ENCODE results near the gene ADAMTSL2. TPM values are rescaled to one million over a fixed set of nuclear protein-coding genes. Genes with fewer than 3 reads are reported as not detected.

Gene ADAMTSL2
- polyA plus RNA-seq, 1 experiment = not detected

DNA sequence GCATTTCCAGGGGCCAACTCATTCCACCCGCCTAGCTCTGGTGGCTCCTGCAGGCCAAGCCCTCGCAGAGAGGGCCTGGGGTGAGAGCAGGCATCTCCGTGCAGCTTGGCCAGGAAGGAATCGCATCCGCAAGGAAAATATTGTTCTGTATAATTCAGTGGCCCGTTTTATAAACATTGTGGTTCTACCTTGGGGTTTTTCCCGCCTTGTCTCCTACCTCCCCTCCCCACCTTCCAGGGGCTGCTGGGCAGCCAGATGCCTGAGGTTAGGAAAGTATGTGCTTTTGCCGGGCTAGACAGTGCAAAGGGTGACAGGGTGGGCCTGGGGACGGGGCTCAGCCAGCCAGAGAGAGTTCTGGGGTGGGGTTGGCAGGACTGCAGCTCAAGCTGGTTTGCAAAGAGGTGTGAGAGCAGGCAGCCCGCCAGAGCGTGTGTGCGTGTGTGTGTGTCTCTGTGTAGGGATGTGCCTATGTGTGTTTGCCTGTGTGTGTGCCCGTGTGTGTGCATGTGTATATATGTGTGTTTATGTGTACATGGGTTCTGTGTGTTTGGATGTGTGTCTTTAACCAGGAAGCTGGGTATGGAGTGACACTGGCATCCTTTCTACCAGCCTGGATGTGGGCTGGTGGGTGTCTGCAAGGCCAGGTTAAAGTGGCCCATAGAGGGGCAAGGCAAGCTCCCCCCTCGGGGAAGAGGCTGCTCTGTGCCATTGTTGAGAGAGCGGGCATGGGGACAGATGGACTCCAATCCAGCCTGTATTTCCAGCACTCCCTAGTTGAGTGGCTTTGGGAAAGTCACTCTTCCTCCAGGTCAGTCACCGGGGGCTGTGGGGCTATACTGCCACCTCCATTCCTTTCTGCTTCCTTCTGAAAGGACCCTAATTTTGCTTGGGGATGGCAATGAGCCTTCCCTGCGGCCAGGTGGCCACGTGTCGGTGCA, 45.0 kb upstream of the ADAMTSL2 start:
- POLR2A ChIA-PET = no interaction called here

GRCh38 chr9:133490201-133490681, 44.3 kb upstream of the ADAMTSL2 start:
- ChIA-PET CTCF (interaction anchor here (0.6 to 4.3 kb wide), 5 partner anchors 9 to 304 kb away, joined by 3 to 38 read pairs (median 3); partner anchors contain the start of gene SLC2A6), POLR2A (no interaction called here)
- TF ChIP-seq CTCF (IDR thresholded peaks at IDR 0.05; ENCODE audit: insufficient read depth, low read depth, low read length) = no peak
- H3K27me3 ChIP-seq (ENCODE audit: control insufficient read depth, insufficient read depth, low read length) = peaks cover 3% of the 10 kb centered on the region; the same call in 1 of the 2 replicates
- no peak overlapping the region for H3K4me3 ChIP-seq (ENCODE audit: low read depth, low read length)
- no peak for DNase-seq (ENCODE audit: low read depth)
- H3K36me3 ChIP-seq (ENCODE audit: control insufficient read depth, insufficient read depth, low read length) = no peaks in the 10 kb centered on the region

More for the DNA sequence above, 45.0 kb upstream of the ADAMTSL2 start:
- CTCF ChIA-PET = interaction anchor here (1.2 to 4.3 kb wide), 2 partner anchors 10 to 303 kb away, joined by 3 to 38 read pairs; no protein-coding TSS in a partner anchor
- H3K4me3 ChIP-seq (ENCODE audit: low read depth, low read length) = no peak overlapping the region
- DNase-seq (ENCODE audit: low read depth) = no peak
- H3K27me3 ChIP-seq (ENCODE audit: control insufficient read depth, insufficient read depth, low read length) = peaks cover 3% of the 10 kb centered on the region; the same call in 1 of the 2 replicates
- TF ChIP-seq CTCF (IDR thresholded peaks at IDR 0.05; ENCODE audit: insufficient read depth, low read depth, low read length) = no peak
- H3K36me3 ChIP-seq (ENCODE audit: control insufficient read depth, insufficient read depth, low read length) = no peaks in the 10 kb centered on the region

DNA sequence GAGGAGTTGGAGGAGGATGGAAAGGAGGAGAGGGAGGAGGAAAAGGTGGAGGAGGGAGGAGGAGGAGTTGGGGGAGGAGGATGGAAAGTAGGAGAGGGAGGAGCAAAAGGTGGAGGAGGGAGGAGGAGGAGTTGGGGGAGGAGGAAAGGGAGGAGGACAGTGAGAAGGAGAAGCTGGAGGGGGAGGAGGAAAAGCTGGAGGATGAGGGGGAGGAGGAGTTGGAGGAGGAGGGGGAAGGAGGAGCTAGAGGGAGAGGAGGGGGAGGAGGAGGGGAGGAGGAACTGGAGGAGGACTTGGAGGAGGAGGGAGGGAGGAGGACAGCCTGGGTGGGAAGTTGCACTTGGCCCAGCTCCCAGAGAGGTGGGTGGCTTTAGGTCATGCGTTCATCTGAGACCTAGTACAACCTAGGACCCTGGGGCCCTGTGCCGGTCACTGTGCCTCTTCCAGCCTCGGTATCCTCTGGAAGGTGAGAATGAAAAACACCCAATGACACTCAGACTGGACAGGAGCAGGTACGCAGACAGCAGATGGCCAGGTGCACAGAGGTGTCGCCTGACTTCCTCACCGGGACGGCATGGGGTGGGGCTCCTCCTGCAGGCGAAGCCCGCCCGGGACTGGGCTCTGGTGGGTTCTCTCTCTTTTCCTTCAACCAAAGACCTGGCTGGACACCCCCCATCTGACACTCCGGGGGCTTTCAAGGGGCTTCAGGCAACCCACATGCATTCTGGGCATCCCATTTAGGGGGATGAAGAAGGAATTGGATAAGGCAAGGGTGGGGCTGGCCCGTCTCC, 43.4 kb upstream of the ADAMTSL2 start:
- Histone ChIP-seq H3K4me3 (ENCODE audit: low read depth, low read length) (no peak overlapping the region), H3K36me3 (ENCODE audit: control insufficient read depth, insufficient read depth, low read length) (no peaks in the 10 kb centered on the region), H3K27me3 (ENCODE audit: control insufficient read depth, insufficient read depth, low read length) (peaks cover 3% of the 10 kb centered on the region; the same call in 1 of the 2 replicates)
- TF ChIP-seq CTCF (IDR thresholded peaks at IDR 0.05; ENCODE audit: insufficient read depth, low read depth, low read length) = no peak
- DNase-seq (ENCODE audit: low read depth) = no peak
- CTCF ChIA-PET = interaction anchor here (0.6 to 1.1 kb wide), 3 partner anchors 12 to 252 kb away, joined by 3 read pairs; partner anchors contain the start of gene SLC2A6
- POLR2A ChIA-PET = no interaction called here

DNA sequence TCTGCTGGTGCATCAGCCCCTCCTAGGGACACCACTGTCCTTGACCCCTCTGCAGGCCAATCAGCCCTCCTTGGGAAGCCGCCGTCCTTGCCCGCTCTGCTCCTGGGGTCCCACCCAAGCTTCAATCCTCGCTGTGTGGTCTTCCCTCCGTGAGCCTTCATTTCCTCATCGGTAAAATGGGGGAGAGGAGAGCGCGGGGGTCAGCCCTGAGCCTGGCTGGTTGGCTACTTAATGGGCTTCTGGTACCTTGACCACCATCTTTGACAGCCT, 42.9 kb upstream of the ADAMTSL2 start:
- DNase-seq (ENCODE audit: low read depth) = no peak
- ChIA-PET POLR2A (interaction anchor here (0.6 kb wide), 1 partner anchor 25 kb away, joined by 3 read pairs; no protein-coding TSS in a partner anchor), CTCF (no interaction called here)
- no peak for TF ChIP-seq CTCF (IDR thresholded peaks at IDR 0.05; ENCODE audit: insufficient read depth, low read depth, low read length)
- no peak overlapping the region for H3K4me3 ChIP-seq (ENCODE audit: low read depth, low read length)
- H3K36me3 ChIP-seq (ENCODE audit: control insufficient read depth, insufficient read depth, low read length) = no peaks in the 10 kb centered on the region
- peaks cover 3% of the 10 kb centered on the region; the same call in 1 of the 2 replicates for H3K27me3 ChIP-seq (ENCODE audit: control insufficient read depth, insufficient read depth, low read length)

All from BJ (cell line).